ENCODE measurements around the gene HEBP1. TPM values are rescaled to one million over a fixed set of nuclear protein-coding genes. Genes with fewer than 3 reads are reported as not detected.
A peak's percentile ranks its signal among the peaks of the same experiment; 100 is the strongest.

The HEBP1 gene
- total RNA-seq, 2 donors from 2014 or later = 39.9 to 57.8 TPM

GRCh38 chr12:12992418-12993130 lies 7.5 kb downstream of the HEBP1 start:
- Histone ChIP-seq H3K4me1 (ENCODE audit: control insufficient read depth in 1 of 2, low read depth in 2 of 2) (peaks cover 12 to 35% of the 10 kb centered on the region in 2 donors), H3K27ac (peak overlapping the region; percentile 44 to 60)
- DNase-seq (ENCODE audit: low spot score) = no peak

GRCh38 chr12:12990700-12991468 lies 9.2 kb downstream of the HEBP1 start:
- DNase-seq (ENCODE audit: low spot score) (no peak), ATAC-seq (ENCODE audit: insufficient number of reproducible peaks, low FRiP score, low read depth) (no peak)
- Histone ChIP-seq H3K36me3 (peaks cover 22% of the 10 kb centered on the region), H3K27me3 (replicated peaks; ENCODE audit: insufficient read depth) (no peaks in the 10 kb centered on the region), H3K4me3 (no peak overlapping the region), H3K27ac (no peak overlapping the region), H3K4me1 (ENCODE audit: control insufficient read depth in 1 of 2, low read depth in 2 of 2) (peaks cover 5 to 22% of the 10 kb centered on the region in 2 donors), H3K9me3 (no peaks in the 10 kb centered on the region)
- TF ChIP-seq CTCF (IDR thresholded peaks at IDR 0.05) = no peak

More at GRCh38 chr12:12992418-12993130, 7.5 kb downstream of the HEBP1 start:
- TF ChIP-seq CTCF (IDR thresholded peaks at IDR 0.05) = no peak
- H3K4me3 ChIP-seq = peak overlapping the region; percentile 36
- ATAC-seq (ENCODE audit: insufficient number of reproducible peaks, low FRiP score, low read depth) = peak; percentile 21
- no peaks in the 10 kb centered on the region for H3K9me3 ChIP-seq
- H3K36me3 ChIP-seq = peaks cover 7% of the 10 kb centered on the region
- no peaks in the 10 kb centered on the region for H3K27me3 ChIP-seq (replicated peaks; ENCODE audit: insufficient read depth)

GRCh38 chr12:12987421-12987820 lies 12.6 kb downstream of the HEBP1 start:
- H3K4me3 ChIP-seq = no peak overlapping the region
- no peak for ATAC-seq (ENCODE audit: insufficient number of reproducible peaks, low FRiP score, low read depth)
- no peak for TF ChIP-seq CTCF (IDR thresholded peaks at IDR 0.05)
- no peak for DNase-seq (ENCODE audit: low spot score)
- H3K4me1 ChIP-seq (ENCODE audit: control insufficient read depth in 1 of 2, low read depth in 2 of 2) = peaks cover 3 to 14% of the 10 kb centered on the region in 2 donors
- H3K36me3 ChIP-seq = peaks cover 24% of the 10 kb centered on the region
- no peak overlapping the region for H3K27ac ChIP-seq
- no peaks in the 10 kb centered on the region for H3K27me3 ChIP-seq (replicated peaks; ENCODE audit: insufficient read depth)
- H3K9me3 ChIP-seq = no peaks in the 10 kb centered on the region

- Histone ChIP-seq H3K4me1 (ENCODE audit: control insufficient read depth in 1 of 2, low read depth in 2 of 2) (peaks cover 1 to 9% of the 10 kb centered on the region in 2 donors), H3K27ac (no peak overlapping the region), H3K9me3 (no peaks in the 10 kb centered on the region), H3K27me3 (replicated peaks; ENCODE audit: insufficient read depth) (no peaks in the 10 kb centered on the region), H3K36me3 (peaks cover 24% of the 10 kb centered on the region), H3K4me3 (no peak overlapping the region)
- ATAC-seq (ENCODE audit: insufficient number of reproducible peaks, low FRiP score, low read depth) = no peak
- DNase-seq (ENCODE audit: low spot score) = no peak
- no peak for TF ChIP-seq CTCF (IDR thresholded peaks at IDR 0.05)
Measured at GRCh38 chr12:12986775-12987331, 13.2 kb downstream of the HEBP1 start.

GRCh38 chr12:12985817-12986408 lies 14.2 kb downstream of the HEBP1 start:
- ATAC-seq (ENCODE audit: insufficient number of reproducible peaks, low FRiP score, low read depth) = no peak
- H3K27ac ChIP-seq = no peak overlapping the region
- no peaks in the 10 kb centered on the region for H3K27me3 ChIP-seq (replicated peaks; ENCODE audit: insufficient read depth)
- H3K9me3 ChIP-seq = no peaks in the 10 kb centered on the region
- no peaks in the 10 kb centered on the region for H3K4me1 ChIP-seq (ENCODE audit: control insufficient read depth in 1 of 2, low read depth in 2 of 2)
- H3K36me3 ChIP-seq = peaks cover 24% of the 10 kb centered on the region
- peak; percentile 43 for TF ChIP-seq CTCF (IDR thresholded peaks at IDR 0.05)
- no peak for DNase-seq (ENCODE audit: low spot score)
- no peak overlapping the region for H3K4me3 ChIP-seq
